ENCODE results near the gene SRM. TPM values are rescaled to one million over a fixed set of nuclear protein-coding genes. Genes with fewer than 3 reads are reported as not detected.

Gene SRM
- total RNA-seq, 1 donor, result 21.0 TPM

- TF ChIP-seq CTCF (IDR thresholded peaks at IDR 0.05; ENCODE audit: extremely low read depth, low read depth, low read length), result no peak
- no peaks in the 10 kb centered on the region for H3K9me3 ChIP-seq (ENCODE audit: low read depth, low read length)
- H3K36me3 ChIP-seq (ENCODE audit: insufficient read depth, low read length), result peaks cover 27% of the 10 kb centered on the region
- H2AFZ ChIP-seq (ENCODE audit: low read length), result no peak overlapping the region
- H3K27me3 ChIP-seq (ENCODE audit: insufficient read depth, low read length), result no peaks in the 10 kb centered on the region
- peaks cover 9% of the 10 kb centered on the region for H4K20me1 ChIP-seq (ENCODE audit: insufficient read depth, low read length)
- peaks cover 12% of the 10 kb centered on the region for H3K4me1 ChIP-seq (ENCODE audit: insufficient read depth, low read length)
- no peak overlapping the region for H3K4me3 ChIP-seq (ENCODE audit: insufficient read depth, low read length)
- H3K4me2 ChIP-seq (ENCODE audit: insufficient read depth, low read length), result no peak overlapping the region
- no peak overlapping the region for H3K27ac ChIP-seq (ENCODE audit: low read depth, low read length)
- peaks cover 22% of the 10 kb centered on the region for H3K79me2 ChIP-seq (ENCODE audit: insufficient read depth, low read length)
- peak; percentile 52 for DNase-seq (ENCODE audit: insufficient read length, low spot score, missing footprints)
These were observed 3.3 kb downstream of the SRM start for GRCh38 chr1:11056504-11056903.

- Histone ChIP-seq H3K79me2 (ENCODE audit: insufficient read depth, low read length) (peaks cover 17% of the 10 kb centered on the region), H3K27me3 (ENCODE audit: insufficient read depth, low read length) (no peaks in the 10 kb centered on the region), H3K4me2 (ENCODE audit: insufficient read depth, low read length) (no peak overlapping the region), H4K20me1 (ENCODE audit: insufficient read depth, low read length) (peaks cover 9% of the 10 kb centered on the region), H3K9me3 (ENCODE audit: low read depth, low read length) (no peaks in the 10 kb centered on the region), H3K4me3 (ENCODE audit: insufficient read depth, low read length) (no peak overlapping the region), H3K4me1 (ENCODE audit: insufficient read depth, low read length) (peaks cover 7% of the 10 kb centered on the region), H2AFZ (ENCODE audit: low read length) (no peak overlapping the region), H3K27ac (ENCODE audit: low read depth, low read length) (no peak overlapping the region), H3K36me3 (ENCODE audit: insufficient read depth, low read length) (peaks cover 27% of the 10 kb centered on the region)
- DNase-seq (ENCODE audit: insufficient read length, low spot score, missing footprints), result no peak
- TF ChIP-seq CTCF (IDR thresholded peaks at IDR 0.05; ENCODE audit: extremely low read depth, low read depth, low read length), result no peak
These were observed 4.1 kb downstream of the SRM start for GRCh38 chr1:11055676-11056075.

- Histone ChIP-seq H3K9me3 (ENCODE audit: low read depth, low read length) (no peaks in the 10 kb centered on the region), H2AFZ (ENCODE audit: low read length) (no peak overlapping the region), H3K27me3 (ENCODE audit: insufficient read depth, low read length) (no peaks in the 10 kb centered on the region), H3K4me2 (ENCODE audit: insufficient read depth, low read length) (no peak overlapping the region), H3K36me3 (ENCODE audit: insufficient read depth, low read length) (peaks cover 27% of the 10 kb centered on the region), H4K20me1 (ENCODE audit: insufficient read depth, low read length) (peaks cover 9% of the 10 kb centered on the region), H3K79me2 (ENCODE audit: insufficient read depth, low read length) (peaks cover 17% of the 10 kb centered on the region), H3K27ac (ENCODE audit: low read depth, low read length) (no peak overlapping the region), H3K4me1 (ENCODE audit: insufficient read depth, low read length) (peaks cover 6% of the 10 kb centered on the region), H3K4me3 (ENCODE audit: insufficient read depth, low read length) (no peak overlapping the region)
- TF ChIP-seq CTCF (IDR thresholded peaks at IDR 0.05; ENCODE audit: extremely low read depth, low read depth, low read length), result no peak
- peak; percentile 66 for DNase-seq (ENCODE audit: insufficient read length, low spot score, missing footprints)
These were observed 5.2 kb downstream of the SRM start for GRCh38 chr1:11054666-11055065.

GRCh38 chr1:11054181-11054580, 5.6 kb downstream of the SRM start:
- Histone ChIP-seq H2AFZ (ENCODE audit: low read length) (no peak overlapping the region), H3K27me3 (ENCODE audit: insufficient read depth, low read length) (no peaks in the 10 kb centered on the region), H3K36me3 (ENCODE audit: insufficient read depth, low read length) (peaks cover 27% of the 10 kb centered on the region), H3K4me3 (ENCODE audit: insufficient read depth, low read length) (no peak overlapping the region), H4K20me1 (ENCODE audit: insufficient read depth, low read length) (peaks cover 9% of the 10 kb centered on the region), H3K9me3 (ENCODE audit: low read depth, low read length) (no peaks in the 10 kb centered on the region), H3K4me1 (ENCODE audit: insufficient read depth, low read length) (peaks cover 6% of the 10 kb centered on the region), H3K27ac (ENCODE audit: low read depth, low read length) (no peak overlapping the region), H3K4me2 (ENCODE audit: insufficient read depth, low read length) (no peak overlapping the region), H3K79me2 (ENCODE audit: insufficient read depth, low read length) (peaks cover 12% of the 10 kb centered on the region)
- DNase-seq (ENCODE audit: insufficient read length, low spot score, missing footprints), result no peak
- no peak for TF ChIP-seq CTCF (IDR thresholded peaks at IDR 0.05; ENCODE audit: extremely low read depth, low read depth, low read length)

Measured in osteoblast (primary cell).